ENCODE results near the gene ZFAND5. TPM values are rescaled to one million over a fixed set of nuclear protein-coding genes. Genes with fewer than 3 reads are reported as not detected.
A peak's percentile ranks its signal among the peaks of the same experiment; 100 is the strongest.

Gene ZFAND5
- total RNA-seq, 1 experiment from 2014 or later = 216 TPM

GRCh38 chr9:72324974-72325373, 40.0 kb downstream of the ZFAND5 start:
- no peak for DNase-seq (ENCODE audit: low read depth)

GRCh38 chr9:72322678-72323077, 42.3 kb downstream of the ZFAND5 start:
- no peak for DNase-seq (ENCODE audit: low read depth)

GRCh38 chr9:72322259-72322658, 42.7 kb downstream of the ZFAND5 start:
- DNase-seq (ENCODE audit: low read depth) = no peak

- DNase-seq (ENCODE audit: low read depth) = peak; percentile 92
Measured at GRCh38 chr9:72315510-72316311, 49.3 kb downstream of the ZFAND5 start.

- peak; percentile 93 for DNase-seq (ENCODE audit: low read depth)
Measured at GRCh38 chr9:72315089-72315509, 49.9 kb downstream of the ZFAND5 start.

- DNase-seq (ENCODE audit: low read depth) = no peak
Measured at GRCh38 chr9:72313507-72313906, 51.5 kb downstream of the ZFAND5 start.

- no peak for DNase-seq (ENCODE audit: low read depth)
Measured at GRCh38 chr9:72312386-72312987, 52.5 kb downstream of the ZFAND5 start.

- peak; percentile 43 for DNase-seq (ENCODE audit: low read depth)
Measured at GRCh38 chr9:72309364-72310133, 55.5 kb downstream of the ZFAND5 start.

- DNase-seq (ENCODE audit: low read depth) = no peak
Measured at GRCh38 chr9:72306761-72307160, 58.2 kb downstream of the ZFAND5 start.

GRCh38 chr9:72305707-72306106, 59.3 kb downstream of the ZFAND5 start:
- DNase-seq (ENCODE audit: low read depth) = no peak

GRCh38 chr9:72305102-72305546, 59.9 kb downstream of the ZFAND5 start:
- DNase-seq (ENCODE audit: low read depth) = peak; percentile 90

GRCh38 chr9:72304538-72304937, 60.5 kb downstream of the ZFAND5 start:
- no peak for DNase-seq (ENCODE audit: low read depth)

Other genes starting within 250 kb of the ZFAND5 start
- 0.49 and 0.66 TPM in 2 replicates for gene GDA, start 215.8 kb downstream of the ZFAND5 start, total RNA-seq (2014; rRNA removed; shearing (Covaris generic))
- 1.1 TPM in 1 of 2 replicates, not detected in the other for gene TMC1, start 156.4 kb upstream of the ZFAND5 start, total RNA-seq (2014; rRNA removed; shearing (Covaris generic))

Measured in M059J (cell line).